HL-60 (cell line): ENCODE results near the gene PACRG.

ENCODE experiments used
- DNase-seq, 2 experiments: peaks; one replicate each; pipeline ENCODE4 v3.0.0-alpha.2; 2010 to 2020; ENCODE audit warnings: low read depth in 1 of 2, low spot score in 1 of 2
- H3K27ac ChIP-seq: fragments of 250-450 bp; sonication (Bioruptor Pico); replicated peaks from 2 replicates; pipeline ENCODE4 v1.5.1; 2020; ENCODE audit warnings: mild to moderate bottlenecking, moderate library complexity
- H3K27me3 ChIP-seq: fragments of 250-450 bp; sonication (Bioruptor Pico); 2 replicates; pipeline ENCODE4 v1.5.1; 2021; ENCODE audit warnings: mild to moderate bottlenecking, moderate library complexity; ENCODE audit not compliant: insufficient read depth, poor library complexity, severe bottlenecking
- H3K4me3 ChIP-seq: replicated peaks from 2 replicates; pipeline ENCODE4 v1.5.1; 2011; ENCODE audit warnings: mild to moderate bottlenecking, control low read depth, low read length; ENCODE audit not compliant: insufficient read depth
- GABPA ChIP-seq: IDR thresholded peaks from 2 replicates; pipeline ENCODE4 v1.6.1; 2012; ENCODE audit warnings: low read depth
- POLR2AphosphoS5 ChIP-seq: IDR thresholded peaks from 2 replicates; pipeline ENCODE4 v1.6.1; 2012; ENCODE audit warnings: low read depth
- SPI1 ChIP-seq: IDR thresholded peaks from 2 replicates; pipeline ENCODE4 v1.6.1; 2012; ENCODE audit warnings: low read depth, mild to moderate bottlenecking, borderline replicate concordance
- TF ChIP-seq, protein P1 (sequence below): IDR thresholded peaks from 2 replicates; pipeline ENCODE4 v1.6.1; 2012; ENCODE audit warnings: low read depth; ENCODE audit not compliant: insufficient replicate concordance
- TF ChIP-seq, protein P2 (sequence below): IDR thresholded peaks from one replicate; pipeline ENCODE4 v1.5.1; 2011; ENCODE audit warnings: low read length, control low read depth, inconsistent platforms; ENCODE audit not compliant: insufficient read depth

Gene PACRG

DNA sequence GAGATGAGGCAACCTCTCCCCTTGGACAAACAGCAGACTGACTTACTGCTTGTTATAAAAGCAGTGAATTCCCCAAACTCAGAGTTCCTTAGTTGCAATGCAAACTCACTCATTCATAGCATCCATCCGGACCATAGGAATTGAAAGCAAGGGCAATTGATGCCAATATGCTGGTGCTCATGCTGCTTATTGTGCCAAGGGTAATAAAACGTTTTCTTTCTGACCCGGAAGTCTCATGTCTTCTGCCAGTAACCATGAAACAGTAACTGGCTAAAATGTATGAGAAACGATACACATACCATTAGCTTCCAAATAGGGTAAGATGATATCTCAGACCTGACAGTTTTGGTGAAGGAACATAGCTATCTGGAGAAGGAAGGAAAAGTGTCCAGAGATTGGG, 18.3 kb upstream of the PACRG start:
- TF ChIP-seq GABPA (no peak), POLR2AphosphoS5 (no peak), SPI1 (no peak)
- TF ChIP-seq, protein P1, sequence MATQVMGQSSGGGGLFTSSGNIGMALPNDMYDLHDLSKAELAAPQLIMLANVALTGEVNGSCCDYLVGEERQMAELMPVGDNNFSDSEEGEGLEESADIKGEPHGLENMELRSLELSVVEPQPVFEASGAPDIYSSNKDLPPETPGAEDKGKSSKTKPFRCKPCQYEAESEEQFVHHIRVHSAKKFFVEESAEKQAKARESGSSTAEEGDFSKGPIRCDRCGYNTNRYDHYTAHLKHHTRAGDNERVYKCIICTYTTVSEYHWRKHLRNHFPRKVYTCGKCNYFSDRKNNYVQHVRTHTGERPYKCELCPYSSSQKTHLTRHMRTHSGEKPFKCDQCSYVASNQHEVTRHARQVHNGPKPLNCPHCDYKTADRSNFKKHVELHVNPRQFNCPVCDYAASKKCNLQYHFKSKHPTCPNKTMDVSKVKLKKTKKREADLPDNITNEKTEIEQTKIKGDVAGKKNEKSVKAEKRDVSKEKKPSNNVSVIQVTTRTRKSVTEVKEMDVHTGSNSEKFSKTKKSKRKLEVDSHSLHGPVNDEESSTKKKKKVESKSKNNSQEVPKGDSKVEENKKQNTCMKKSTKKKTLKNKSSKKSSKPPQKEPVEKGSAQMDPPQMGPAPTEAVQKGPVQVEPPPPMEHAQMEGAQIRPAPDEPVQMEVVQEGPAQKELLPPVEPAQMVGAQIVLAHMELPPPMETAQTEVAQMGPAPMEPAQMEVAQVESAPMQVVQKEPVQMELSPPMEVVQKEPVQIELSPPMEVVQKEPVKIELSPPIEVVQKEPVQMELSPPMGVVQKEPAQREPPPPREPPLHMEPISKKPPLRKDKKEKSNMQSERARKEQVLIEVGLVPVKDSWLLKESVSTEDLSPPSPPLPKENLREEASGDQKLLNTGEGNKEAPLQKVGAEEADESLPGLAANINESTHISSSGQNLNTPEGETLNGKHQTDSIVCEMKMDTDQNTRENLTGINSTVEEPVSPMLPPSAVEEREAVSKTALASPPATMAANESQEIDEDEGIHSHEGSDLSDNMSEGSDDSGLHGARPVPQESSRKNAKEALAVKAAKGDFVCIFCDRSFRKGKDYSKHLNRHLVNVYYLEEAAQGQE, result no peak
- TF ChIP-seq, protein P2, sequence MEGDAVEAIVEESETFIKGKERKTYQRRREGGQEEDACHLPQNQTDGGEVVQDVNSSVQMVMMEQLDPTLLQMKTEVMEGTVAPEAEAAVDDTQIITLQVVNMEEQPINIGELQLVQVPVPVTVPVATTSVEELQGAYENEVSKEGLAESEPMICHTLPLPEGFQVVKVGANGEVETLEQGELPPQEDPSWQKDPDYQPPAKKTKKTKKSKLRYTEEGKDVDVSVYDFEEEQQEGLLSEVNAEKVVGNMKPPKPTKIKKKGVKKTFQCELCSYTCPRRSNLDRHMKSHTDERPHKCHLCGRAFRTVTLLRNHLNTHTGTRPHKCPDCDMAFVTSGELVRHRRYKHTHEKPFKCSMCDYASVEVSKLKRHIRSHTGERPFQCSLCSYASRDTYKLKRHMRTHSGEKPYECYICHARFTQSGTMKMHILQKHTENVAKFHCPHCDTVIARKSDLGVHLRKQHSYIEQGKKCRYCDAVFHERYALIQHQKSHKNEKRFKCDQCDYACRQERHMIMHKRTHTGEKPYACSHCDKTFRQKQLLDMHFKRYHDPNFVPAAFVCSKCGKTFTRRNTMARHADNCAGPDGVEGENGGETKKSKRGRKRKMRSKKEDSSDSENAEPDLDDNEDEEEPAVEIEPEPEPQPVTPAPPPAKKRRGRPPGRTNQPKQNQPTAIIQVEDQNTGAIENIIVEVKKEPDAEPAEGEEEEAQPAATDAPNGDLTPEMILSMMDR, result no peak
- DNase-seq, result no peak
- H3K4me3 ChIP-seq, result no peak overlapping the region
- no peak overlapping the region for H3K27ac ChIP-seq
- H3K27me3 ChIP-seq, result no peaks in the 10 kb centered on the region

DNA sequence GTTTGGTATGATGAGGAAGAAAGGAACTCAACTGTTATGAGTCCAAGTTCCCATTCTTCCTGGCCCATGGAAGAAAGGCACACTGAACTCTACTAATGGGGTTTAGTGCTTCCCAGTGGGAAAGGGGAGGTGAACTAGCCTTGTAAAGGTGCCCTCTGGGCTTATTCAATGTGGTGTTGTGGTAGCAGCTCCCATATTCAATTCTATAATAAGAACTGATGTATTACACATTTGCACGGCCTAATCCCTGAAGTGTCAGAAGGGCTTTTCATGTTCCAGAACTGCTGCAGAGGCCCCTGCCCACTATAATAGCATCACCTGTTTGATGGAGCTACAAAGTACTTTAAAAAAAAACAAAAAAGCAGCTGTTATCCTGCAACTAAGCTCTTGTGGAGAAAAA, 17.4 kb upstream of the PACRG start:
- no peak overlapping the region for H3K27ac ChIP-seq
- DNase-seq, result no peak
- TF ChIP-seq, protein P1, result no peak
- TF ChIP-seq, protein P2, result no peak
- TF ChIP-seq SPI1 (no peak), GABPA (no peak), POLR2AphosphoS5 (no peak)
- H3K4me3 ChIP-seq, result no peak overlapping the region
- H3K27me3 ChIP-seq, result no peaks in the 10 kb centered on the region

DNA sequence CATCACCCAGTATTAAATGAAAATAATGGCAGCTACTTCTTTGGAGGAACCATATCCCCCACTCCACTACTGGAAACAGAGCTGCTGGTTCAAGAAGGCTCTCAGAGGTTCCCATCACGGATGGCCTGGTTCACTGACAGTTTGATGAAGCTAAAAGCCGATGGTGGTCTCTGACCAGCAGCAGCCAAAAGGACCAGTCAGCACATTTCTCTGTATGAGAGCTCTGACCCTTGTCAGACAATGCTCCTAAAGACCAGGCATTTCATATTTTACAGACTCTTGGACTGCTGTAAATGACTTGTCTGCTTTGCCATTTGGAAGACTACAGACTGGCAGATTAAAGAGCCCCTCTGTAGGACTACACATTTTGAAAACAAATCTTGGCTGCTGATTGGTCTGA, 16.8 kb upstream of the PACRG start:
- Histone ChIP-seq H3K27ac (no peak overlapping the region), H3K27me3 (no peaks in the 10 kb centered on the region), H3K4me3 (no peak overlapping the region)
- DNase-seq, result no peak
- TF ChIP-seq, protein P2, result no peak
- TF ChIP-seq, protein P1, result no peak
- TF ChIP-seq GABPA (no peak), POLR2AphosphoS5 (no peak), SPI1 (no peak)
